ENCODE measurements around the gene SNX30. TPM values are rescaled to one million over a fixed set of nuclear protein-coding genes. Genes with fewer than 3 reads are reported as not detected.
A peak's percentile ranks its signal among the peaks of the same experiment; 100 is the strongest.

SNX30 gene
- total RNA-seq, 1 donor = 20.4 TPM

DNA sequence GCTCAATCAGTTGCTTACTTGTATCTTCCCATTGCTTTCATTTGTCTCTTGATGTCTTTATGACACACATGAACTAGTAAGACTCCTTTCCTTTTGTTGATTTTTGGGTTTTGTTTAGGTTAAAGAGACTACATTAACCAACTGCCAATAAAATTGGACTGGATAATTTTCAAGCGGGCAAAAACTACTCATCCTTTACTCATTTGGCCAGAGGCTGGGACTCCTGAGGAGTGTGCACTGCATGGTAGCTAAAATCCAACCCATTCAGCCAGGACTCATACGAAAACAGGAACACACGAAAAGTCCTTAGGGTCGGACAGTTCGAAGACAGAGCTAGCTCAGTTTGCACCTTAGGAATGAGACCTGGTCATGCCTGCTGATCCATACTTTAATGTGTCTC lies 134.2 kb downstream of the SNX30 start:
- H3K9me3 ChIP-seq (ENCODE audit: low read depth, low read length) = no peaks in the 10 kb centered on the region
- peaks cover 29% of the 10 kb centered on the region for H3K4me1 ChIP-seq (ENCODE audit: insufficient read depth, low read length)
- no peak overlapping the region for H3K4me3 ChIP-seq (ENCODE audit: low read length)
- H3K27me3 ChIP-seq (ENCODE audit: insufficient read depth, low read length) = no peaks in the 10 kb centered on the region

DNA sequence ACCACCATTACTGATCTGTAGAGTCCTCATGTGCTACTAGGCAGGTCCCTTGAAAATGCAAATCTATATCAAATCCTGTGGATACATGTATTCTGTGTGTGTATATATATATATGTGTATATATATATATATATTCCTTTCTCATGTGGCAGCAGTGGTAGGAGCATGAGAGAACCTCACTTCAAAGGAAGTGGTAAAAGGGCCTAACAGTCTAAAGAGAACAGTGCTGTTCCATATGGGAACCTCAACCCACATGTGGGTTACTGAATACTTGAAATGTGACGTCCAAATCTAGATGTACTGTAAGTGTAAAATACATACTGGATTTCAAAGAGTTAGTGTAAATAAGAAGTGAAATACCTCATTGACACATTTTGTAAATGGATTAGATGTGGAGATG lies 134.8 kb downstream of the SNX30 start:
- Histone ChIP-seq H3K9me3 (ENCODE audit: low read depth, low read length) (no peaks in the 10 kb centered on the region), H3K4me3 (ENCODE audit: low read length) (no peak overlapping the region), H3K27me3 (ENCODE audit: insufficient read depth, low read length) (no peaks in the 10 kb centered on the region), H3K4me1 (ENCODE audit: insufficient read depth, low read length) (peaks cover 35% of the 10 kb centered on the region)

- H3K4me1 ChIP-seq (ENCODE audit: insufficient read depth, low read length) = peaks cover 41% of the 10 kb centered on the region
- peaks cover 3% of the 10 kb centered on the region for H3K27me3 ChIP-seq (ENCODE audit: insufficient read depth, low read length)
- no peak overlapping the region for H3K4me3 ChIP-seq (ENCODE audit: low read length)
- no peaks in the 10 kb centered on the region for H3K9me3 ChIP-seq (ENCODE audit: low read depth, low read length)
Observed at GRCh38 chr9:112886351-112886750, 135.8 kb downstream of the SNX30 start.

DNA sequence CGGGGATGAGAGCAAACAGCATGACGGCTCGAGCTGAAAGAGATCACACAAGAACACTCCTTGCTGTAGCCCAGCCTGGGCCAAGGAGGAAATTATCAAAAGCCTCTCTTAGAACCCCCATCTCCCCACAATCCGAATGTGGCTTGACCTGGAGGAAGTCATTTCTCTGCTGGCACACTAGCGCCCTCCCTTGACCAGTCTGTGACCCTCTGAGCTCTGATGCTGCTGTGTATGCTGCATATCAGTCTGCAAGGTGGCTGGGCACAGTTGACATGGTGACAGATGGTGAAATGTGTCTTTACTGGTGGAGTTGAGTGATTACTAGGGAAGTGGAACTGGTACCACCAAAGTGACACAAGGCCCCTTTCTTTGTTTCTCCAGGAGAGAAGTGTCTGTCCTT lies 136.8 kb downstream of the SNX30 start:
- Histone ChIP-seq H3K27me3 (ENCODE audit: insufficient read depth, low read length) (peaks cover 7% of the 10 kb centered on the region), H3K9me3 (ENCODE audit: low read depth, low read length) (no peaks in the 10 kb centered on the region), H3K4me3 (ENCODE audit: low read length) (no peak overlapping the region), H3K4me1 (ENCODE audit: insufficient read depth, low read length) (peaks cover 52% of the 10 kb centered on the region)

DNA sequence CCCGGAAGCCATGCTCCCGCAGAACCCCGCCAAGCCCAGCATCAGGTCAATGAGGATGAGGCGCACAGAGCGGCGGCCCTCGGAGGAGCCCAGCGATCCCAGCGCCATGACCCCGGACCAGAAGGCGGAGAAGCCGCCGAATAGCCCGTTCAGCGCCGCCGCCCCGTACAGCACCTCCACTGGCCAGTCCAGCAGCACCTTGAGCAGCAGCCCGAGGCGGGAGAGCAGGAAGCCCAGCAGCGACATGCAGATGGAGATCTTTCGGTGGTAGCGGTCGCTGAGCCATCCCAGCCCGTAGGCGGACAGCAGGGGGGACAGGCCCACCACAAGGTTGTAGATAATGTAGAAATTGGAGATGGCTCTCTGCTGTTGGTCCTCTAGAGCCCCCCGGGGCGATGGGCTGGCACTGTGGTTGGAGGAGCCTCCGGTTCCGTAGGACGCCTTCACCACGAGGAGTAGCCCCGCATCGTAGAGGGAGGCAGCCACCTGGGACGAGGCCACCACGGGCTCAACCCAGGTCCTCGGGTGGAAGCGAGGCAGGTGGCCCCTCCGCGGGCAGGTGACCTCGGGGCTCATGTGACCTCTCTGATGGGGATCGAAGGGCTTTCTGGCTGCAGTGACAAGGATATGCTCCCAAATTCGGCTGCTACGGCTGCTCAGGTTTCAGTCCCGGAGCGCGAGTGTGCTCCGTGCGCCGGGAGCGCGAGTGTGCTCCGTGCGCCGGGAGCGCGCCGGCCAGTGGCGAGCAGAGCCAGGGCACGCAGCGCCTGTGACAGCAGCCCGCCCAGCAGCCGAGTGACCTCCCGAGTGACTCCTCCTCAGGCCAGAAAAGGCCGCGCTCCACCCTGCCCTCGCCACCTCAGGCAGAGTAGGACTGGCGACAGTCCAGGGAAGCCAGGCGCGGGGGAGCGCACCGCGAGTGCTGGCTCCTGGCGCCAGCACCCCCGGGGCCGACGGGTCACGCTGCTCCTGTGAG lies 139.8 kb downstream of the SNX30 start, which contains the start of gene SLC46A2:
Gene SLC46A2, minus strand, starts transcription at position 771 of the 976 bp plus-strand sequence. Its CDS starts 195 bp downstream, at position 576.
- no peaks in the 10 kb centered on the region for H3K9me3 ChIP-seq (ENCODE audit: low read depth, low read length)
- peaks cover 80% of the 10 kb centered on the region for H3K4me1 ChIP-seq (ENCODE audit: insufficient read depth, low read length)
- peak within 1 kb of the TSS; percentile 50 for H3K4me3 ChIP-seq (ENCODE audit: low read length)
- H3K27me3 ChIP-seq (ENCODE audit: insufficient read depth, low read length) = peaks cover 7% of the 10 kb centered on the region

DNA sequence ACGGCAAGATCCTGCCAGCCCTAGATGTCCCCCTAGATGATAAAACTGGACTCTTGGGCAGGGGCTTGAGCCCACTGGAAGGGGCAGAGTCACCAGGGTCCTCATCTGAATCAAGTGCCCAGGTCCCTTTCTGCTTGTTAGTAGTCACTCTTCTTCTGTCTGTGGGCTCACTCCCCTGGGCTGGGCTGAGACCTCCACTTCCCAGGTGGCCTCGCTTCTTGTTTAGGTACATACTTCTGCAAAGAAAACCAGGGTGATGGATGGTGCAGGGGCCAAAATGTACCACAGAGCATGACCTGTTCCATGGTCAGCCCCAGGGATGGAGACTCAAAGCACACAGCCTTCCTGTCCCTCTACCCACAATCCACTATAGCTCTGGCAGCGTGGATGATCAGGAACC lies 141.0 kb downstream of the SNX30 start:
- Histone ChIP-seq H3K9me3 (ENCODE audit: low read depth, low read length) (no peaks in the 10 kb centered on the region), H3K4me1 (ENCODE audit: insufficient read depth, low read length) (peaks cover 91% of the 10 kb centered on the region), H3K27me3 (ENCODE audit: insufficient read depth, low read length) (peaks cover 11% of the 10 kb centered on the region), H3K4me3 (ENCODE audit: low read length) (no peak overlapping the region)

- no peak overlapping the region for H3K4me3 ChIP-seq (ENCODE audit: low read length)
- no peaks in the 10 kb centered on the region for H3K9me3 ChIP-seq (ENCODE audit: low read depth, low read length)
- H3K27me3 ChIP-seq (ENCODE audit: insufficient read depth, low read length) = peaks cover 16% of the 10 kb centered on the region
- H3K4me1 ChIP-seq (ENCODE audit: insufficient read depth, low read length) = peaks cover 94% of the 10 kb centered on the region
Observed at GRCh38 chr9:112892981-112893380, 142.4 kb downstream of the SNX30 start.

DNA sequence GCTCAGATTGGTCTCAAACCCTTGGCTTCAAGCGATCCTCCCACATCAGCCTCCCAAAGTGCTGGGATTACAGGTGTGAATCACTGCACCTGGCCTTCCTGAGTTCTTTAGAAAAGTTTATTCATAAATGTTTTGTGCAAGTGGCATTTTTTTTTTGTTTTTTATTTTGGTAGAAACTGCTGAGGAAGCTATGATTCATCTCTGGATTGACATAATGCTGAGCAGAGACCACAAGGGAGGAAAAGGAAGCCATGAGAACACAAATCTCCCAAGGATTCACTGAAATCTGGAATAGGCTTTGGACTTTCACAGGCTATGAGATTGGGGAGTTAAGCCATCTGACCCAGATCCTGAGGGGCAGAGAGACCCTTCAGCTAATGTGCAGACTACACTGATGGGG lies 143.5 kb downstream of the SNX30 start:
- Histone ChIP-seq H3K9me3 (ENCODE audit: low read depth, low read length) (no peaks in the 10 kb centered on the region), H3K4me1 (ENCODE audit: insufficient read depth, low read length) (peaks cover 94% of the 10 kb centered on the region), H3K27me3 (ENCODE audit: insufficient read depth, low read length) (peaks cover 16% of the 10 kb centered on the region), H3K4me3 (ENCODE audit: low read length) (no peak overlapping the region)

GRCh38 chr9:112894699-112895098 lies 144.1 kb downstream of the SNX30 start:
- peaks cover 16% of the 10 kb centered on the region for H3K27me3 ChIP-seq (ENCODE audit: insufficient read depth, low read length)

GRCh38 chr9:112896131-112896530 lies 145.6 kb downstream of the SNX30 start:
- Histone ChIP-seq H3K4me1 (ENCODE audit: insufficient read depth, low read length) (peaks cover 87% of the 10 kb centered on the region), H3K9me3 (ENCODE audit: low read depth, low read length) (no peaks in the 10 kb centered on the region), H3K27me3 (ENCODE audit: insufficient read depth, low read length) (peaks cover 14% of the 10 kb centered on the region), H3K4me3 (ENCODE audit: low read length) (no peak overlapping the region)

More at GRCh38 chr9:112894699-112895098, 144.1 kb downstream of the SNX30 start:
- H3K9me3 ChIP-seq (ENCODE audit: low read depth, low read length) = no peaks in the 10 kb centered on the region
- H3K4me1 ChIP-seq (ENCODE audit: insufficient read depth, low read length) = peaks cover 91% of the 10 kb centered on the region
- H3K4me3 ChIP-seq (ENCODE audit: low read length) = no peak overlapping the region

DNA sequence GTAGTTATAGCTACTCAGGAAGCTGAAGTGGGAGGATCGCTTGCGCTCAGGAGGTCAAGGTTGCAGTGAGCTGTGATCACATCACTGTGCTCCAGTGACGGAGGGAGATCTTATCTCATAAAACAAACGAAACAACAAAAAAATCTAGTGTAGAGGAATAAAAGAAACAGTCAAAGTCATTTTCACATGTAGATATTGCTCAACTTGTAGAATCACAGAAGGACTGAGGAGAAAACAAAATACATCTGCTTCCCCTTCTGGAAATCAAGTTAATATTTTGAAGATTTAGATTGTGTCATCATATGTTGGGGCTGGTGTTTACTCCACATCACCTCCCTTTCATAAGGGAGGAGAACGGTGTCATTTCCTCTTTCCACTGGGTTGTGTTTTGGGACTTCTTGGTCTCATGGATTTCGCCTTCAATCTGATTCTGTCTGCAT lies 148.3 kb downstream of the SNX30 start:
- Histone ChIP-seq H3K4me3 (ENCODE audit: low read length) (no peak overlapping the region), H3K27me3 (ENCODE audit: insufficient read depth, low read length) (peaks cover 9% of the 10 kb centered on the region), H3K4me1 (ENCODE audit: insufficient read depth, low read length) (peaks cover 59% of the 10 kb centered on the region), H3K9me3 (ENCODE audit: low read depth, low read length) (no peaks in the 10 kb centered on the region)

DNA sequence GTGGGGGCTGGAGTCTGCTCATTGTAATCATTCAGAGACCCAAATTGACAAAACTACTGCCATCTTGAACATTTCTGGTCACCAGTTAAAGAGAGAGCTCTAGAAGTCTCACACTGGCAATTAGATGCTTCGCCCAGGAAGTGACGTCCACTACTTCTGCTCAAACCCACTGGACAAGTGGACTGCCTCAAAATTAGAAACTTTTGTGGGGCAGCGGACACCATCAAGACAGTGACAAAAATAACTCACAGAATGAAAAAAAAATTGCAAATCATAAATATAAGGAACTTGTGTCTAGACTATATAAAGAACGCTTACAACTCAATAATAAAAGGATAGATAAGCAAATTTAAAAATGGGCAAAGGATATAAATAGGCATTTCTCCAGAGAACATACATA lies 149.9 kb downstream of the SNX30 start:
- Histone ChIP-seq H3K4me1 (ENCODE audit: insufficient read depth, low read length) (peaks cover 45% of the 10 kb centered on the region), H3K4me3 (ENCODE audit: low read length) (no peak overlapping the region)

GRCh38 chr9:112900901-112901300 lies 150.3 kb downstream of the SNX30 start:
- H3K4me1 ChIP-seq (ENCODE audit: insufficient read depth, low read length) = peaks cover 41% of the 10 kb centered on the region
- no peak overlapping the region for H3K4me3 ChIP-seq (ENCODE audit: low read length)
- H3K9me3 ChIP-seq (ENCODE audit: low read depth, low read length) = no peaks in the 10 kb centered on the region
- peaks cover 8% of the 10 kb centered on the region for H3K27me3 ChIP-seq (ENCODE audit: insufficient read depth, low read length)

More for the DNA sequence above, 149.9 kb downstream of the SNX30 start:
- Histone ChIP-seq H3K27me3 (ENCODE audit: insufficient read depth, low read length) (peaks cover 9% of the 10 kb centered on the region), H3K9me3 (ENCODE audit: low read depth, low read length) (no peaks in the 10 kb centered on the region)

DNA sequence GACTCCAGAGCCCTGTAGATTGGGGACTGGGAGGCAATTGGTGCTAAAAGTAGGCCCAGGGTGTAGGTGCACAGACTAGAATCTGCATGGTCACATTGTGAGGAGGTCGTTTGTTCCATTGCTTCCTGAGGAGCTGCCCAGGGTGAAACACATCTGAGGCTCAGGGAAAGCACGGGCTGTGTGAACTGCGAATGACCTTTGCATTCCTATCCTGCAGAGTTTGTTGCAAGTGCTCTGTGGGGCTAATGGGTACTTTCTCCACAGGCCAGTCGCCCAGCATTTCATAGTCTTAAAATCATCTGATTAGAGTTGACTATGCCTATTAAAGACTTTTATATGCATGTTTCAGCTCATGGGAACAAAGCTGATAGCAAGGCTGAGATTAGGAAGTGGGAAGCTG lies 154.5 kb downstream of the SNX30 start:
- Histone ChIP-seq H3K27me3 (ENCODE audit: insufficient read depth, low read length) (no peaks in the 10 kb centered on the region), H3K4me3 (ENCODE audit: low read length) (no peak overlapping the region), H3K4me1 (ENCODE audit: insufficient read depth, low read length) (peaks cover 4% of the 10 kb centered on the region), H3K9me3 (ENCODE audit: low read depth, low read length) (no peaks in the 10 kb centered on the region)

DNA sequence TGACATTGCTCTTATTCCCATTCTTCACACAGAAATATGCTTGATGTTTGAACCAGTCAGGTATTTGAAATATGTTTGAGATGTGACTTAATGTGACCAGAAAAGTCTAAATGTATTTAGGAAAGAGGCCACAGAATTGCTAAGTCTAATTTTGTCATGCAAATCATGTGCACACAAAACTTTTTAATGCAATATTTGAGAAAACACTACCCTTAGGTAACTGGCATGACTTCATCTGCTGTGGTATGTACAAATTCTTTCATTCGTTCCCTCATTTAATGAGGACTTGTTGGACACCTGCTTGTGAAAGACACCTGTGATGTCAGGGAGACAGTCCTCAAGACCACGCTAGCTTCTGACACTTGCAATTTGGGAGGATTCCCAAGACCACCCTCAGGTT lies 161.2 kb downstream of the SNX30 start:
- Histone ChIP-seq H3K27me3 (ENCODE audit: insufficient read depth, low read length) (peaks cover 3% of the 10 kb centered on the region), H3K9me3 (ENCODE audit: low read depth, low read length) (no peaks in the 10 kb centered on the region), H3K4me1 (ENCODE audit: insufficient read depth, low read length) (no peaks in the 10 kb centered on the region), H3K4me3 (ENCODE audit: low read length) (no peak overlapping the region)
